Measurements from ENCODE around the gene CKLF.
"Not testable (repeated sequence)": the region's sequence is repeated elsewhere in the genome, so short reads cannot be mapped to it uniquely, and the experiment has no call there.

CKLF gene

DNA sequence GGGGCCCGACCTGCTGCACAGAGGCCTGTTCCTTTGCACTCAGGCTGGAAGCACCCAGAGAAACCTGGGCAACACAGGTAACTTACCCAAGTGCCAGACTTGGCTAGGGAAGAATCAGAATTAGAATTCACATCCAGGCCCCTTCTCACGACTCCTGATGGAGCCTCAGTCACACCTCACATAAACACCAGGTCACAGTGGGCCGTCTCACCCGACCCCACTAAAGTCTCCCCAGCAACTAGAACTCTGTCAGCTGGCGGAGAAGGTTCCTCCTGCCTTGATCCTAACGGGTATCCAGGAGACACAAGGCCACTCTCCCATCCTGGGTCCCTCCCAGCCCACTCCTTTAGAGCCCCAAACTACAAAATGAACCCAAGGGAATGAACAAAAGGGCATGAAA is 8.8 kb upstream of the CKLF start:
- no peak for DNase-seq (ENCODE audit: low spot score)

DNA sequence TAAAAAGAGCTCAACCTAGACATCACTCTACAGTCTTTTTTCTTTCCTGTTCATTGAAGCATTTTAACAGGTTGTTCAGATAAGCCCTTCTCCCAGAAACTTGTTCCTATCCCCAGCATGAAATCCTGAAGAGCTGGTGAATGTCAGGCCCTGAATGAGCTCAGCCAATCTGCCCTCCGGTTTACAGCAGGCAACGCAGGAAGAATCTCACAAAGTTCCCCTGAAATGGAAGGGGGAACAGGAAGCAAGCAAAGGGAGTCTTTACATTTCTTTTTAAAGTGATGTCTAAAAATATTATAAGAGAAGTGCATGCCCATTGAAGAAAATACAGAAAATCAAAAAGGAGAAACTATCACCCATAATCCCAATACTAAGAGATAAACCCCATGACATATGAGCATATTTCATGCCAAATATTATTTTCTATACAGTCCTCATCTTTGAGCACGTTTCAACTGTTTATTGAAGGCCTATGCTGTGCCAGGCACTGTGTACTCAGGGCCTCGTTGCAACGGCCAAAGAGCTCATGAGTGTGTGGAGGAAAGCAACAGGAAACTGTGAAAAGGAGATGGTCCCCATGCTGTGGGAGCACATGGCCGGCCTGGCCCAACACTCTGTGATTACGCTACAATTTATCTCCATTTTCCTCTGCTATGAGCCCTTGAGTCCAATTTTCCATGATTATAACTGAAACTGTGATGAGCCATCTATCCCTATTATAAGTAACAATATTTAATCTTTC is 8.2 kb upstream of the CKLF start:
- no peak for DNase-seq (ENCODE audit: low spot score)

DNA sequence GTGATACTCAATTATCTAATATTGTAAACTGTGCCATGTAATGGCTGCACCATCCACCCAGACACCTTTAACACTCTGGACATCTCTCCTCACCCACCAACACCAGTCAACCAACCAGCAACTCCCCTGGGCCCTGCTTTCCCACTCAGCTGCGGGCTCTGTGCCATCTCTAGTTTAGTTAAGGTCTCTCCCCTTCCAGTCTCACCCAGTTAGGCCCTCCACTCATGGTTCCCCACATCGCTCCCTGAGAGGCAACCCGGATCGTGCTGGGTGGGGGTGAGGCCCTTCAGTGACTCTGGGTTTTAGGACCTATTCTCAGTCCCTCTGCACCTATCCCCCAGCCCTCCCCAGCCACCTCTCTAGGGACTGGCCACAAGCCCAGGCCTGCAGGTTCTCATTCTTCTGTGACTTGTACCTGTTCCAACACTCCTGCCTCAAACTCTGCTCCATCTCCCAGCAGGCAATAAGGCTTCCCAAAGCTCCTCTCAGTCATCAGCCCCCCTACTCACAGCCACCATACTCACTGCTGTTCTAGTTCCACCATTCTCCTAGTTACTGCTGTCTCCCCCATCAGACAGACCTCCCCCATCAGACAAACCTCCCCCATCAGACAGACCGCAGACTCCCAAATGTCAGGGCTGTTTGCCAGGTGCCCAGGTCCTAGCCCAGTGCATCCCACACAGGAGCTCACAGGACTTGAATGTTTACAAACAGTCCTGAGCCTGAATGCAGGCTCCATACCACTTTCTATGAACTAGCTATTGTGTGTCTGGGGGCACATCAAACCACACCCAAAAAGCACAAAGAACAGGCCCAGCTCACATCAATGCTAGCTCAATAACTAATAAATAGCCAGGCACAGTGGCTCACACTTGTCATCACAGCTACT is 5.0 kb upstream of the CKLF start:
- no peak for DNase-seq (ENCODE audit: low spot score)

DNA sequence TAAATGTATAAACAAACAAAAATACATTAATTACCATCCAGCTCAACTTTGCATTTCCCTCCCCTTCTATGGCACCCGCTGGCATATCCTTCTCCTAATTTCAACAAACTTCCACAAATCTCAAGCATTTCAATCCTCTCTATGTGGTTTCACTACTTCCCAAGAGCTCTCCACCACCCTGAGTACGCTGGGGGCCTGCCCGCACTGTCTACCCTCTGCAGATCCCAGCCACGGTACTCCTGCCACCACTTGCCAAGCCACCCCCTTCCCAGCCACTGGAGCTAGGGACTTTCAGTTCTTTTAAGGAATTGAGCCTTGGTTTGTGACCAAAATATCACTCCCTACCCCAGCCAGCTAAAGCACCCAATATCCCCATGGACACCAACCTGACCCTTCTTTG is 4.3 kb upstream of the CKLF start:
- DNase-seq (ENCODE audit: low spot score): no peak

DNA sequence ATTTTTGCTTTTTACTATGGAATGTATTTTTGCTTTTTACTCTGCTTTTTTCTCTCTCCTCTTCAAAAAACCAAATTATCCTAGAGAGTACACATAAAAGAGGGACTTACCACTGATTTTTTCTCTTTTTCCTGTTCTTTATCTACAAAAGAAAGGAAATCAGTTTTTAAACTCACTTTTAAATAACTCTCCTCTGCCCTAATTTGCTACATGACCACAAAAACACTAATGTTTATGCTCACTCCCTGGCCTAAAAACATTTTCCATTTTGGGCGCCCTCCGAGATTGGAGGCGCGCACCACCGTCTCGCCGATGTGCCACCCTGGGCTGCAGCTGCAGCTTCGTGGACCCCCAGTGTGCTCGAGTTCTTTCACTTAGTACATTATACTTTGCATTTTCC is 3.5 kb upstream of the CKLF start:
- DNase-seq (ENCODE audit: low spot score): no peak

DNA sequence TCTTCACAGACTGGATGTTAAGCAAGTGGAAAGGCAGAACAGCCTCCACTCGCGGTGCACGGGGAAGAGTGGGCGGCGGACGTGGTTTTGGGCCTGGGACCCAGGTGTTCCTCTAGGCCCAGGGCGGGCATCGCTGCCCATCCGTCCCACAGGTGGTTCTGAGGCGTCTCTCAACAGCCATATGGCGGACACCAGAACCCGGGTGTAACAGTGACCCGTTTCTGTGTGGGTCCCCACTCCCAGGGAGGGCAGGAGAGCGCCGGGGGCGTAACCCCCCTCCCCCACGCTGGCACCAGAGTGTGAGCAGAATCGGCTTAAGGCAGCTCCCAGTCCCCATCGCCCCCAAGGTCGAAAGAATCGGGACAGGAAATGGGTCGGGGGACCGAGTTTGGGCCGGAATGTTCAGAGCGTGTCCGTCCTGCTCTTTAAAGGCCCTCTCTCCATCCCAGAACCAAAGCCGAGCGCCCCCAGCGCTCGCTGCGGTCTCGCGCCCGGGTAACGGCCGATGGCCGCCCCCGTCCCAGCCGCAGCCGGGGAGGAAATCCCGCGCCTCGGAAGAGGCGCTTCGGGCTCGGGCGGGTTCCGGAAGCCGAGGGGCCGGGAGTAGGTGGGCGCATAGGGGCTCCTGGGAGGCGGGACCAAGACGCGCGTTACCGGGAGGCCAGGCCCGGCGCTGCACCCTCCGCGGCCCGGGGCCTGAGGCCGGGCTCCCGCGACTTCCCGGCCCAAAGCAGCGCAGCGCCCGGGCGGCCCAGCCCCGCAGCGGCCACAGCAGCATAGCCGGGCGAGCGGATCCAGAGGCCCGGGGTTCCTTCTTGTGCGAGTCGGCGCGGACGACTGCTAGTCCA is 2.9 kb upstream of the CKLF start, which contains the start of gene TK2:
Gene TK2 (minus strand): TSS at position 839 of the 848 bp plus-strand sequence. CDS start 61 bp downstream, at position 778.
- peak; percentile 83 for DNase-seq (ENCODE audit: low spot score)

DNA sequence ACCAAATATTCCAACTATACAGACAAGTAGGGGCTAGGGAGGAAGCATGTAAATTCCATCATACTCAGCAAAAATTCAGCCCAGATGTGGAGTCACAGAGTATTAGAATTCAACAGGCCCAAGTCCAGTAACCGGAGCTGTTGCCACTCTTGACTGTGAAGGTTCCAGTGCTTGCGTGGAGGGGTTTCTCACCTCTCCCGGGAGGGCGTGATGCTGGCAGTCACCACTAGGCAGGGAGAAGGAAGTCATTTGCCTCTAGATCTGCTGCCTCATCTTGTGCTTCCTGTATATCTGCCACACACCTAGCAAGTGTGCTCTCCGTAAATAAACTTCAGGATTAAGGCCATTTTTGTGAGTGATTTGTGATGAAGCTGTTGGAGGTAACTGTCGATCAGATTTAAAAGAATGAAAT is 1.0 kb upstream of the CKLF start:
- DNase-seq (ENCODE audit: low spot score): no peak

DNA sequence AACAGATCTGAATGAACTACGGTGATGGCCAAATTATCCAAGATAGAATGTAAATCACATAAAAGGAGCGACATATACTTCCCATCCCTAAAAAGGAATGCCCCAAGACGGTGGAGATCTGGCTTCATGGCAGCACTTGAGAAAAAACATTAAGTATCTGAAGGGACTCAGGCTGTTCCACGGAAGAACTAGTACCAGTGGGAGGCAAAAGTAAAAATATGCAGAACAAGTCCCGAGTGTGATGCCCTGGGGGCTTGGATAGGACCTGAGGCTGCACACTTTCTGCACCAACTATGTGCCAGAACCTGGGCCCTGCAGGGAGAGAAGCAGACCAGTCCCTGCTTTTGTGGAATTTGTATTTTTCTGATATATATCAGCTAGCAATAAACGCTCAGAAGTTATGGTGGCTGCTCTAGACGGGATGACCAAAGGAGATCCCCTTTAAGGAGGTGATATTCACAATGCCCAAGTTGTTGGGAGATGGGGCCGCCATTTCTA is 539 bp upstream of the CKLF start:
- no peak for DNase-seq (ENCODE audit: low spot score)

DNA sequence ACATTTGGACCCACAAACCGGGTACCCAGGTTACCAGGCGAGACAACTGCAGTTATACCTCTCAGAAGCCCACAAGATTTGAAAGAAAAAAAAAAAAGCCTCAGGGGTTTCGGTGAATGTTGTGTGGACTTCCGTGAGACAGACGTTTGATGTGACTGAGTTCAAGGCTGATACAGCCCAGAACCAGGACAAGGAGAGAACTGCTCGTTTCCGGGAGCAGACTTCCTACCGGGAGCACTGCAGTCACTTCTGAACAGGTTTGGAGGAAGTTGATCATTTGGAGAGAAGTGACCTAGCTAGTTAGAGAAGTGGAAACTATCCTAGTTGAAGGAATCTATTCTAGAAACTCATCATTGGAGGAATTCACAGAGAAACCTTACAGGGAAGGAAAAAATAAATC is 847 bp downstream of the CKLF start:
- DNase-seq (ENCODE audit: low spot score): no peak

DNA sequence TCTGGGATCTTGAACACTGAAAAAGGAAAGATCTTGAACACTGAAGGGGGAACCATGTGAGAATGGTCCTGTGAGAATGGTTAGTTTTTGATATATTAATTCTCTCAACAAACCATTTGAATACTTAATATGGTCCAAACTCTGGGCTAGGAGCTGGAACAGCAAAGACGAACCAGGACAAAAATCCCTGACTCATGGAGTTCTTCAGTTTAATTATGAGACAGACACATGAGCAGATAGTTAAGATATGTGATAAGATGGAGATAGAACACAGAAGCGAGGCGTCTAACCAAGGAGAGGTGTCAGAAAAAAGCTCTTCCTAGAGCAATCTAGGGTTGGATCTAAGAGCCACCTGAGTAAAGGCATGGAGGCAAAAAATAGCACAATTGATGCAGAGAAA is 1.6 kb downstream of the CKLF start:
- DNase-seq (ENCODE audit: low spot score): no peak

DNA sequence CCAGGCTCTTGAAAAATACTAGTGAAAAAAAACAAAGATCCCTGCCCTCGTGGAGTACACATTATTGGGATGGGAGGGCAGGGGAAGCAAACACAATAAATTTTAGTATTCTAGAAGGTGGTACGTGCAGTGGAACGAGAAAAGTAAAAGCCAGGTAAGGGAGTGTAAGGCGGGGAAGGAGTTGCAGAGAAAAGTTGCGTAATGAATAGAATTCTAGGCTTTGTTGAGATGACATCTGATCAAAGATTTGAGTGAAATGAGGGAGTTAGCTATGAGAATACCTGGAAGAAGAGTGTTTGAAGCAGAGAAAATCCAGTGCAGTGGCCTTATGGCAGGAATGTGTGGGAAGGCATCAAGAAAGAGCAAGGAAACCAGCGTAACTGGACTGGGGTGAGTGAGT is 2.1 kb downstream of the CKLF start:
- no peak for DNase-seq (ENCODE audit: low spot score)

DNA sequence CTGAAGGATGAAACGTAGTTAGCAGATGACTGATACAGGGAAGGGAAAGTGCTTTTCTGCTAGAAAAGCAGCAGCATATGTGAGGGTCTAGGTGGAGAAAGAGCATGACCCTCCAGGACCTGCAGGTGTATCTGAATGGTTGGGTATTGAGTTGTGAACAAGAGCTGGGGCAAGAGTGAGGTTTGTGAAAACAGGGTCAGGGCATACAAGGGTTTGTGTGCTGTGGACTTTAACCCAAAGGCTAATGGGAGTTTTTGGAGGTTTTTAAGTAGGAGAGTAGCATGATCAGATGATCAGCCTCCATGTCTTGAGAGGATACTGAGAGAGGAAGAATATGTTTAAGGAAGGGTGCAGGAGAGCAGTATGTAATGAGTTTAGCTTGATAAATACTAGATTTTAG is 7.7 kb downstream of the CKLF start:
- no peak for DNase-seq (ENCODE audit: low spot score)

DNA sequence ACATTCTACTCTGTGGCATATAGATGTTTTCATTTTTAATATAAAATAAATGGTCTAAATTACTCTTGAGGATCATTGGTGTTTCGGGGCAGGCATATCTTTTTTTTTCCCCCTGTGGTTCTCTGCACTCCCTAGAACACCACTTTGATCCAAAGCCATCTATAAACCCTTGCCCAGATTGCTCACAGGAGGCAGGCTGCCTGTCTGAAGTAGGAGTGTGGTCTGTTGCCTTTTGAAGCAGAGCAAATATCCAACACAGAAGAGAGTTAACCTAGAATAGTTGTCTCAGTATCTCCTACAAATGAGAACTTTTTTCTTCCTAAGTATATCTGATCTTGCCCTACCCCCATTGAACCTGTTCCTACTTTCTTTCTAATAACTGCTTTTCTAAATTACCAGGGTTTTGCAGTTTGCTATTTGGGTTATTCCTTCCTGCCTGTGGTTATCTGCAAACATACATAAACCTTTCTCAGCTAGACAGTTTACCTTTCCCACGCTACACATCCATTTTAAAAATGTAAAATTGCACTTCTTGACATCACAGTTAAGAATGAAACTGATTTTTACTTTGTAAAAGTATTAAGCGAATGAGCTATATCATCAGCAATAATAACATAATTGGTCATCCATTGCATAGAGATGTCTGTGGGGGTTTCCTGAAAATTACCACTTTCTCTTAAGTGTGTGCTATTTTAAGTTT is 9.2 kb downstream of the CKLF start:
- DNase-seq (ENCODE audit: low spot score): no peak

DNA sequence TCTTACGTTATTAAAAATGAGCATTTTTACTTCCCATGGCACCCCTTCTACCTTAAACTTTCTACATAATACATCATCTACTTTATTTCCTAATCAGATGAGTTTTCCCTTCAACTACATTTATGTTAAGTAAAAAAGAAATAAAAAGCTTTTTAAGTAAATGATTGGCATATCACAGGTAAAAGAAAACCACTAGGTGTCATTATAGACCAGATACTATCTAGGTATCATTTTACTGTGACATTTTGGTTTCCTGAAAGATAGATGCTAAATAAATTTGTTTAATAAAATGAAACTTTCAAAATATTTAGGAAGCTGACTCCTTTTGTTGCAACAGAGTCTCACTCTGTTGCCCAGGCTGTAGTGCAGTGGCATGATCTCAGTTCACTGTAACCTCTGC is 10.0 kb downstream of the CKLF start:
- no peak for DNase-seq (ENCODE audit: low spot score)

DNA sequence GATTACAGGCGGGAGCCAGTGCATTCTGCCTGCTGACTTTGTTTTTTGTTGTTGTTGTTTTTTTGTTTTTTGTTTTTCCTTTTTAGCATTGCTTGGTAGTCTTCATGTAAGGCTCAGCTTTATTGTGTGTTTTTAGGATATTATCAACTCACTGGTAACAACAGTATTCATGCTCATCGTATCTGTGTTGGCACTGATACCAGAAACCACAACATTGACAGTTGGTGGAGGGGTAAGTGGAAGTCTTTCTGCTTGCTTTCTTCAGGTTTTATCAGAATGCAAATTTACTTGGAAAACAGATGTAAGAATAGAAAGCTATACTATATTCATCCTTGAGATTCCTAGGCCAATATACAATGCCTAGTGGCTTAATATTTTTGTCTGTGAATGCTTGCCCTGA is 10.6 kb downstream of the CKLF start:
- DNase-seq (ENCODE audit: low spot score): no peak

DNA sequence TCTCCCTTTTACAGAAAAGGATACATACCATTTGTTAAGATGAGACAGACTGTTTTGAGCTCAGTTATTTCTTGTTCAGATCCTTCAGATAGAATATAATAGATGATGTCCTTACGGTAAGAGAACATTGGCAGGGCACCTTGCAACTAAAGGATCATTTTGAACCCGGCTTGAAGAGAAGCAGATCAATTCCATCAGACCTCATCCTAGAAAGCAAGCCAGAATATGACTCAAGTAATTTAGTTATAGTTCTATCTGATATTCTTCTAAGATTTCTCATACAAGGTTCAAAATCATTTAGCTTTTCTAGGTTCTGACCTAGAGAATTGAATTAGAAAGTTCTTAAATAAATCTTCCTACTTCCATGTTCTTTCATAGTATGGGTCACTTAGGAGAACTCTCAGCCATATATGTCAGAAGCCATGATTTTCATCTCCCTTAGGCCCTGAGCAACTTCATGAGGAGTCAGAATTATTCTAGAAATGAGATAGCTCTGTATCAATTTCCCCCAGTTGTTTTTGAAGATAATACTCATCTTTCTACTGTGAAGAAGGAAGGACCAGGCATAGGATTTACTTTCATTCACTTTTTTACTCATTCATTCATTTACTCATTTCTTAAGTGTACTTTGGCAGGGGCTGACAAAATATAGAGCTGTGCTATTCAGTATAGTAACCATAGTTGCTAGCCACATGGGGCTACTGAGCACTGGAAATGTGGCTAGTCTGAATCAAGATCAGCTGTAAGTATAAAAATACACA is 11.4 kb downstream of the CKLF start:
- DNase-seq (ENCODE audit: low spot score): no peak

DNA sequence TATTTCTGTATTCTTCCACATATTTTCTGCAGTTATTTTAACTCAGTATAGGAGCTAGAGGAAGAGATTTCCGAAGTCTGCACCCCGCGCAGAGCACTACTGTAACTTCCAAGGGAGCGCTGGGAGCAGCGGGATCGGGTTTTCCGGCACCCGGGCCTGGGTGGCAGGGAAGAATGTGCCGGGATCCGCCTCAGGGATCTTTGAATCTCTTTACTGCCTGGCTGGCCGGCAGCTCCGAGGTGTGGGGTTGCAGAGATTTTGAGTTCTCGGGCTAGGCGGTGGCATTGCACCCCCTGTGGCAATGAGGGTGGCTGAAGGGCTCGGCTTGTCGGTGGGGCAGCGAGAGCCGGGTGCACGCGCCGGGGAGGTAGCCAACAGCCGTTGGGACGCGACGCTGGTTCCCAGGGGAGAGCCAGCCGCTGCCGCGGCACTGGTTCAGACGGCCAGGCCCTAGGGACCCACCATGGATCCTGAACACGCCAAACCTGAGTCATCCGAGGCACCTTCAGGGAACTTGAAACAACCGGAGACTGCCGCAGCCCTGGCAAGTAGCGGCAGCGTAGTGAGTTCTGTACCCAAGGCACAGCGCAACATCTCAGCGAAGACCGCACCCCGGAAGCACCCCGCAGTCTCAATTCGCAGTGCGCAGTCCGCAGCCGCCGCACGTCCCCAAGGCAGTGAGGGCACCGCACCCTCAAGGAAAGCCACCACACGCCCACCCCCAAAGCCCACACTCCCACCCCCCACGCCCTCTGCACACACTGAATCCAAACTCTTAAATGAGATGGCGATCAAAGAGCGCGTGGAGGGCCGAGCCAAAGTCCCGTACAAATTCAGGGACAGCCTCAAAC is 13.9 kb downstream of the CKLF start, which contains the start of gene CMTM1:
Gene CMTM1 (plus strand): TSS at position 389 of the 851 bp plus-strand sequence. CDS start 75 bp downstream, at position 464.
- DNase-seq (ENCODE audit: low spot score): no peak

DNA sequence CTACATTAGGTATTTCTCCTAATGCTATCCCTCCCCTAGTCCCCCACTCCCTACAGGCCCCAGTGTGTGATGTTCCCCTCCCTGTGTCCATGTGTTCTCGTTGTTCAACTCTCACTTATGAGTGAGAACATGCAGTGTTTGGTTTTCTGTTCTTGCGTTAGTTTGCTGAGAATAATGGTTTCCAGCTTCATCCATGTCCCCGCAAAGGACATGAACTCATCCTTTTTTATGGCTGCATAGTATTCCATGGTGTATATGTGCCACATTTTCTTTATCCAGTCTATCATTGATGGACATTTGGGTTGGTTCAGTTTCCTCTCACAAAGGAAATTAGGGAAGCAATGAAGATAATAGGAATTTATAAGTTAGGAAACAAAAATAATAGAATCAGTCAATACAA is 14.9 kb downstream of the CKLF start:
- not testable (repeated sequence) for DNase-seq (ENCODE audit: low spot score)

DNA sequence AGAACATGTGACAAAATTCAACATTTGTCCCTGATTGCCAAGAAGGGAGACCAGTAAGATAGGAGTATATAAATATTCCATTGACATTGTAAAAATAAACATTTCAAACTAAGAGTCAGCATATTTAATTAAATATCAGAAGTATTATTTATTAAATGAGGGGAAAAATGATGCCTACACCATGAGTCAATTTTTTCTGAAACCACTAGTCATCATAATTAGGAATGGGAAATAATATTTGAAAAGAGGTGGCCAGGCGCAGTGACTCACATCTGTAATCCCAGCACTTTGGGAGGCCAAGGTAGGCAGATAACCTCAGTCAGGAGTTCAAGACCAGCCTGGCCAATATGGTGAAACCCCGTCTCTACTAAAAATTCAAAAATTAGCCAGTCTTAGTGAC is 16.0 kb downstream of the CKLF start:
- no peak for DNase-seq (ENCODE audit: low spot score)

DNA sequence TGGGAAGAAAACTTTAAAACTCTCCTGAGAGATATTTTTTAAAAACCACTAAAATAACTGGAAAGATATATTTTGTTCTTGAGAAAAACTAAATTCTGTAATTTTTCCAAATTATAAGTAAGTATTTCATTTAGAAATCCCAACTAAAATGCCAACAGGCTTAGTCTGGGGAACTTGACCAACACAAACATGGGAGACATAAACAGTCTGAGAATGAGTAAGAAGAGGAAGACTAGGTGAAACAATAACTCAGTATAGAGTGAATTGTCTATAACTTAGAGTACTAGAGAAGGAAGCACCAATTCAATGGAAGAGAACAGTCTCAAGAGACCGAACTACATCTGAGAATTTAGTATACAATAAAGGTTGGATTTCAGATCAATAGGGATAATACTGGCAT is 16.8 kb downstream of the CKLF start:
- DNase-seq (ENCODE audit: low spot score): no peak

Measured in hepatic stellate cell (primary cell).